GM21825 (cell line): ENCODE measurements around the gene POP7.
"Not testable (repeated sequence)": the region's sequence is repeated elsewhere in the genome, so short reads cannot be mapped to it uniquely, and the experiment has no call there.

Experiments used
- ATAC-seq: cut with Tn5 transposase; IDR thresholded peaks from one replicate; pipeline ENCODE4 v1.9.1; 2021; ENCODE audit warnings: mild to moderate bottlenecking, moderate library complexity; ENCODE audit not compliant: unreplicated experiment

The POP7 gene

GRCh38 chr7:100723732-100724275, 17.9 kb downstream of the POP7 start:
- no peak for ATAC-seq

DNA sequence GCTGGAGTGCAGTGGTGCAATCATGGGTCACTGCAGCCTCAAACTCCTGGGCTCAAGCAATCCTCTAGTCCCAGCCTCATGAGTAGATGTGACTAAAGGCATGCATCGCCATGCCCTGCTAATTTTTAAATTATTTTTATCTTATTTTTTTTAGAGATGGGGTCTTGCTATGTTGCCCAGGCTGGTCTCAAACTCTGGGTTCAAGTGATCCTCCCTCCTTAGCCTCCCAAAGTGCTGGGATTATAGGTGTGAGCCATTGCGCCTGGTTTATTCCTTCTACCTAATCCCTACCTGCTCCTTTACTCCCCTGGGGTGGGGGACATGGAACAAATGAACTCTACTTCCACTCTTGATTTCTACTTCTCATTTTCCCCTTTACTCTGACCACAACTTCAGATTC, 18.4 kb downstream of the POP7 start:
- not testable (repeated sequence) for ATAC-seq

- no peak for ATAC-seq
Observed at GRCh38 chr7:100726996-100727761, 21.3 kb downstream of the POP7 start.

DNA sequence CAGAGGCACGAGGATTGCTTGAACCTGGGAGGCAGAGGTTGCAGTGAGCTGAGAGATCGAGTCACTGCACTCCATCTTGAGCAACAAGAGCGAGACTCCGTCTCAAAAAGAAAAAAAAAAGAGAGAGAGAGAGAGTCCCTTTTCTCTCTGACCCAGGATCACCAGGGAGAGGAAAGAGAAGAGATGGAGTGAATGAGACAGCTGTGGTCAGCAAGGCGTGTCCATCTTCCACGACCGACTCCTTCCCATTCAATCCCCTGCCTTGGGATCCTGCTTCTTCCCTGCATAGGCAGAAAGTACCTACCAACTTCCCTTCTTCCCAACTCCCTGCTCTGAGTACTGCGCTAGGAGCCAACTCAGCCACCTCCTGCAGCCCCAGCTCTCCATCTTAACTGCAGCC, 22.3 kb downstream of the POP7 start:
- no peak for ATAC-seq

DNA sequence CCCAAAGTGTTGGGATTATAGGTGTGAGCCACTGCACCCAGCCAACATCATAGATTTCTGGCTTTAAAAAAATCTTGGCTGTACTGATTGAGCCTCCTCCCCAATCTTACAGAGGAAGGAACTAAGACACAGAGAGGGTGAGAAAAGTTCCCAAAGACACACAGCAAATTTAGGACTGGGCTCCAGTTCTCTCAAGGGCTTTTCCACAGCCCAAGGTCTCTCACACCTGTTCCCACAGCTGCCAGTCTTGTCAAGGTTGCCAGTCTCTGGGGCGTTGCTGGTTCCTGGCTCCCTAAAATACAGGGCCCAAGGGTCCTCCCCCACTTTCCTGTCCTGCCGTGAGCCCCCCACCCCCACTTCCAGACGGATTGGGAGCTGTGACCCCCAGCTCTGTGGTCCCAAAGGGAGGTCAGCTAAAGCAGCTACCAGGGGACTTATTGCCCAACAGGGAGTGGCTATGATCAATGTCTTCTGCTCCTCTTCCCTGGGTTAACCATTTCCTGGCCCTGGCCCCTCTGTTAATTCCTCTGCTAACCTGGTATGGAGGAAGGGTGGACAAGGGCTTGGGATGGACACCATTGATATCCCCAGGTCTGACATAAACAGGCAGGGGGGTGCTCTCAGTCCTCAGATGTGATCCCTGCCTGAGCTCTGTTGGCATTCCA, 24.3 kb downstream of the POP7 start:
- no peak for ATAC-seq

DNA sequence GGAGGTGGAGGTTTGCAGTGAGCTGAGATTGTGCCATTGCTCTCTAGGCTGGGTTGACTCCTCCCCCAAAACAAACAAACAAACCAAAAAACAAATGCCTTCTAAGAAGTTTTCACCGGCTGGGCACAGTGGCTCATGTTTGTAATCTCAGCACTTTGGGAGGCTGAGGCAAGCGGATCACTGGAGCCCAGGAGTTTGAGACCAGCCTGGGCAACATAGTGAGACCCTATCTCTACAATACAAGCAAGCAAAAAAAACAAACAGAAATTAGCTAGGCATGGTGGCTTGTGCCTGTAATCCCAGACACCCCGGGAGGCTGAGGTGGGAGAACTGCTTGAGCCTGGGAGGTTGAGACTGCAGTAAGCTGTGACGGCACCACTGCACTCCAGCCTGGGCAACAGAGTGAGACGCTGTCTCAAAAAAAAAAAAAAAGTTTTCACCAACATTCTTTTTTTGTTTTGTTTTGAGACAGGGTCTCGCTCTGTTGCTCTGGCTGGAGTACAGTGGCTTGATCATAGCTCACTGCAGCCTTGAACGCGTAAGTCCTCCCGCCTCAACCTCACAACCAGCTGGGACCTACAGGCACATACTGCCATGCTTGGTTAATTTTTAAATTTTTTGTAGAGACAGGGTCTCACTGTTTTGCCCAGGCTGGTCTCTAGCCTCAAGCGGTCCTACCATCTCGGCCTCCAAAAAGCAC, 26.2 kb downstream of the POP7 start:
- ATAC-seq, result no peak

DNA sequence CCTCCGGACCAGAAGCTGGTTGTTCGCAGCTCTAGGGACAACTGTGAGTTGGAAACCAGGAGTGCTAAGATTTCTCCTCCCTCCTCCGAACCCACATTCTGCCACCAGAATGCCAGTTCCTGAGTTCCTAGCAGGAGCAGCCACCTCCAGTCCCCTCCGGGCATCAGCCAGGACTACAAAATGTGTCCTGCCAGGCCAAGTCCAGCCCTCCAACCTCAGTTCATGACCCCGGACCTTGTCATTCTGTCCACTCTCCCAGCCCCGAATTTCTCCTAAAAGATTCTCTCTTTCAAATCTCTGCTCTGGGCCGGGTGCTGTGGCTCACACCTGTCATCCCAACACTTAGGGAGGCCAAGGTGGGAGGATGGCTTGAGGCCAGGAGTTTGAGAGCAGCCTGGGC, 29.8 kb downstream of the POP7 start:
- ATAC-seq, result no peak

- ATAC-seq, result no peak
Observed at GRCh38 chr7:100736671-100737070, 30.8 kb downstream of the POP7 start.

GRCh38 chr7:100739934-100740333, 34.0 kb downstream of the POP7 start:
- no peak for ATAC-seq

GRCh38 chr7:100744605-100745004, 38.7 kb downstream of the POP7 start:
- no peak for ATAC-seq

DNA sequence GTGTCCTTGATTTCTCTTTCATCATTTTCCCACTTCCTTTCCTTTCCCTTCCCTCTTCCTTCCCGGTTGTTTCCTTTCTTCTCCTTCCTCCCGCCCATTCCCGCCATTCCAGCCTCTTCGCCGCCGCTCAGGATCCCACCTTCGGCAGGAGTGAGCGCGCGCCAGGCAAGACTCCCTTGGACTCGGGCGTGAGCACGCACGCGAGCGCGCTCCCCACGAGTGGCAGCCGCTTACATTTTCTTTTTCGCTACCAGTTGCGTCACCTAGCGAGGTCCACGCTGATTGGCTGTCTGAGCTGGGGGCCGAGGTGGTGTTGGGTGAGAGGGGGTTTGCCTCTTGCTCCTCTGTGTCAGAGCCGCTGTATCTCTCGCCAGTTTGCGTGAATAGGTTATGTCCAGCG, 39.3 kb downstream of the POP7 start:
- ATAC-seq, result no peak

GRCh38 chr7:100752994-100753393, 47.1 kb downstream of the POP7 start:
- no peak for ATAC-seq

DNA sequence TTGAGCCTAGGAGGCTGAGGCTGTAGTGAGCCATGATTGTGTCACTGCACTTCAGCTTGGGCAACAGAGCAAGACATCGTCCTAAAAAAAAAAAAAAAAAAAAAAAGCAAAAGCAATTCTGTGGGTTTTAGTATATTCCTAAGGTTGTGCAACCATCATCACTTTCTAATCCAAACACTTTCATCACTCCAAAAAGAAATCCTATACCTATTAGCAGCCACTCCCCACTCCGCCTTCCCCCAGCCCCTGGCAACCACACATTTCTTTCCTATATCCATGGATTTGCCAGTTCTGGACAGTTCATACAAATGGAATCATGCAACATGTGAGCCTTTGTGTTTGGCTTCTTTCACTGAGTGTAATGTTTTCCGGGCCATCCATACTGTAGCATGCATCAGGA, 47.8 kb downstream of the POP7 start:
- ATAC-seq, result no peak
